H1 (cell line): Measurements from ENCODE around the gene MAP7D1. TPM values are rescaled to one million over a fixed set of nuclear protein-coding genes. Genes with fewer than 3 reads are reported as not detected.

ENCODE experiments used
- CTCF ChIA-PET: fragments of 300-600 bp; sonication (Branson Sonifier 250); formaldehyde crosslinking; loops from one replicate; lab custom pipeline; 2021; ENCODE audit not compliant: partially characterized antibody; lab: Charles Lee
- POLR2A ChIA-PET: fragments of 300-600 bp; sonication (Branson Sonifier 250); formaldehyde crosslinking; loops from one replicate; lab custom pipeline; 2021; ENCODE audit warnings: inconsistent platforms; ENCODE audit not compliant: partially characterized antibody; lab: Charles Lee
- DNase-seq, 2 experiments: peaks; one replicate each; pipeline versions ENCODE4 v3.0.0 to v3.0.0-alpha.2; 2010 to 2022; ENCODE audit warnings: low spot score in 2 of 2, low read depth in 1 of 2, mixed read lengths in 1 of 2
- FAIRE-seq: peaks from 2 replicates; lab custom pipeline; 2011; peaks lifted over from hg19 to GRCh38; lab: Jason Lieb, UNC
- H2AFZ ChIP-seq: 2 replicates; pipeline ENCODE4 v1.8.1; 2012; ENCODE audit warnings: low read length, inconsistent platforms
- H2AK5ac ChIP-seq: 2 replicates; pipeline ENCODE4 v1.6.1; 2013; ENCODE audit warnings: low read depth, low read length
- H2BK120ac ChIP-seq: replicated peaks from 2 replicates; pipeline ENCODE3; 2013; ENCODE audit warnings: low read depth, low read length, inconsistent platforms
- H2BK12ac ChIP-seq: 2 replicates; pipeline ENCODE4 v1.6.1; 2013; ENCODE audit warnings: low read depth, low read length
- H2BK15ac ChIP-seq: 2 replicates; pipeline ENCODE4 v1.6.1; 2013; ENCODE audit warnings: low read length
- H2BK20ac ChIP-seq: 2 replicates; pipeline ENCODE4 v1.6.1; 2013; ENCODE audit warnings: low read length
- H2BK5ac ChIP-seq: 2 replicates; pipeline ENCODE4 v1.6.1; 2013; ENCODE audit warnings: low read depth, low read length
- H3K14ac ChIP-seq: 2 replicates; pipeline ENCODE4 v1.6.1; 2013; ENCODE audit warnings: inconsistent platforms; ENCODE audit not compliant: insufficient read length
- H3K18ac ChIP-seq: 2 replicates; pipeline ENCODE4 v1.6.1; 2013; ENCODE audit warnings: low read length; ENCODE audit errors: extremely low read depth
- H3K23ac ChIP-seq: 2 replicates; pipeline ENCODE4 v1.6.1; 2013; ENCODE audit warnings: inconsistent platforms; ENCODE audit not compliant: insufficient read length
- H3K23me2 ChIP-seq: 2 replicates; pipeline ENCODE4 v1.6.1; 2013; ENCODE audit warnings: low read depth, low read length
- H3K27ac ChIP-seq: 2 replicates; pipeline ENCODE4 v1.6.1; 2011; ENCODE audit warnings: low read depth, low read length, inconsistent platforms
- H3K27me3 ChIP-seq, 4 experiments: replicated peaks in 1 of 4; 1 replicate in 1 of 4; 2 replicates in 3 of 4; pipeline versions ENCODE4 v1.6.1 to v1.8.1; 2011 to 2013; ENCODE audit warnings: low read length in 3 of 4, mild to moderate bottlenecking in 3 of 4, inconsistent platforms in 2 of 4, mixed read lengths in 2 of 4, moderate library complexity in 1 of 4; ENCODE audit not compliant: control insufficient read depth in 3 of 4, insufficient read depth in 3 of 4; ENCODE audit errors: extremely low read depth in 1 of 4
- H3K36me3 ChIP-seq, 4 experiments: 2 replicates each; pipeline versions ENCODE4 v1.6.1 to v1.8.1; 2011 to 2013; ENCODE audit warnings: mild to moderate bottlenecking in 4 of 4, low read length in 3 of 4, moderate library complexity in 2 of 4, control low read depth in 1 of 4, inconsistent platforms in 1 of 4; ENCODE audit not compliant: insufficient read depth in 4 of 4, control insufficient read depth in 2 of 4
- H3K4ac ChIP-seq: replicated peaks from 2 replicates; pipeline ENCODE3; 2013; ENCODE audit warnings: low read length, low read depth, mixed read lengths, inconsistent platforms; ENCODE audit not compliant: insufficient read length
- H3K4me1 ChIP-seq, 4 experiments: replicated peaks in 1 of 4; 1 replicate in 1 of 4; 2 replicates in 3 of 4; pipeline versions ENCODE4 v1.6.1 to v1.8.1; 2011 to 2013; ENCODE audit warnings: low read length in 3 of 4, inconsistent platforms in 2 of 4, mixed read lengths in 1 of 4; ENCODE audit not compliant: insufficient read depth in 4 of 4, control insufficient read depth in 3 of 4
- H3K4me2 ChIP-seq, 2 experiments: 2 replicates each; pipeline versions ENCODE4 v1.6.1 to v1.8.1; 2011 to 2013; ENCODE audit warnings: low read depth in 2 of 2, low read length in 2 of 2, control low read depth in 1 of 2, inconsistent platforms in 1 of 2, mild to moderate bottlenecking in 1 of 2; ENCODE audit not compliant: insufficient read depth in 1 of 2
- H3K4me3 ChIP-seq, 4 experiments: fragments of 200-600, 300-600 bp in 1 of 4; sonication (generic), shearing (Covaris generic), sonication (Bioruptor Twin) in 1 of 4; 2 replicates each; pipeline versions ENCODE4 v1.5.1 to v1.8.1; 2011 to 2016; ENCODE audit warnings: low read length in 4 of 4, low read depth in 3 of 4, control low read depth in 2 of 4, inconsistent platforms in 2 of 4, mild to moderate bottlenecking in 2 of 4, mixed read lengths in 1 of 4, moderate library complexity in 1 of 4; ENCODE audit not compliant: insufficient read depth in 2 of 4; ENCODE audit errors: extremely low read depth in 1 of 4
- H3K56ac ChIP-seq: replicated peaks from 2 replicates; pipeline ENCODE3; 2013; ENCODE audit warnings: low read depth, mild to moderate bottlenecking, mixed read lengths, low read length, inconsistent platforms; ENCODE audit not compliant: insufficient read length
- H3K79me1 ChIP-seq: 2 replicates; pipeline ENCODE4 v1.6.1; 2013; ENCODE audit warnings: low read depth, low read length, control low read depth
- H3K79me2 ChIP-seq, 2 experiments: 2 replicates each; pipeline versions ENCODE4 v1.6.1 to v1.8.1; 2012 to 2013; ENCODE audit warnings: low read length in 2 of 2, mild to moderate bottlenecking in 2 of 2, inconsistent platforms in 1 of 2; ENCODE audit not compliant: insufficient read depth in 2 of 2, control insufficient read depth in 1 of 2
- H3K9ac ChIP-seq, 4 experiments: replicated peaks in 1 of 4; 1 replicate in 1 of 4; 2 replicates in 3 of 4; pipeline versions ENCODE4 v1.6.1 to v1.8.1; 2011 to 2013; ENCODE audit warnings: low read depth in 3 of 4, low read length in 3 of 4, control low read depth in 2 of 4, mild to moderate bottlenecking in 2 of 4, moderate library complexity in 2 of 4, inconsistent platforms in 1 of 4; ENCODE audit errors: extremely low read depth in 1 of 4
- H3K9me3 ChIP-seq, 2 experiments: 2 replicates each; pipeline versions ENCODE4 v1.6.1 to v1.8.1; 2012 to 2013; ENCODE audit warnings: mild to moderate bottlenecking in 2 of 2, moderate library complexity in 2 of 2, control low read depth in 1 of 2, inconsistent platforms in 1 of 2, low read depth in 1 of 2, low read length in 1 of 2, mixed read lengths in 1 of 2; ENCODE audit not compliant: insufficient read depth in 2 of 2
- H4K20me1 ChIP-seq, 2 experiments: replicated peaks in 1 of 2; 2 replicates each; pipeline versions ENCODE3 to v1.8.1; 2011 to 2013; ENCODE audit warnings: inconsistent platforms in 2 of 2, low read length in 2 of 2, mild to moderate bottlenecking in 1 of 2; ENCODE audit not compliant: insufficient read depth in 2 of 2, control insufficient read depth in 1 of 2
- H4K5ac ChIP-seq: 2 replicates; pipeline ENCODE4 v1.6.1; 2013; ENCODE audit warnings: low read length, low read depth, mixed read lengths, inconsistent platforms; ENCODE audit not compliant: insufficient read length
- H4K8ac ChIP-seq: 2 replicates; pipeline ENCODE4 v1.8.0; 2013; ENCODE audit warnings: mild to moderate bottlenecking, moderate library complexity, low read length, inconsistent platforms; ENCODE audit not compliant: insufficient read depth; ENCODE audit errors: extremely low read depth
- H4K91ac ChIP-seq: replicated peaks from 2 replicates; pipeline ENCODE3; 2013; ENCODE audit warnings: low read length, mixed read lengths, inconsistent platforms; ENCODE audit not compliant: insufficient read length
- CHD1 ChIP-seq: IDR thresholded peaks from 2 replicates; pipeline ENCODE4 v1.6.1; 2012; ENCODE audit warnings: low read depth, low read length, improper control_type of control experiment
- CTBP2 ChIP-seq: IDR thresholded peaks from 2 replicates; pipeline ENCODE4 v1.7.0; 2011; ENCODE audit warnings: borderline replicate concordance, mild to moderate bottlenecking, moderate library complexity, mixed read lengths, low read length; ENCODE audit not compliant: insufficient read depth, insufficient read length
- JUND ChIP-seq: IDR thresholded peaks from 2 replicates; pipeline ENCODE4 v1.6.1; 2011; ENCODE audit warnings: mild to moderate bottlenecking, improper control_type of control experiment, low read length
- KDM5A ChIP-seq: fragments of 200-600 bp; IDR thresholded peaks from 2 replicates; pipeline ENCODE4 v1.7.1; 2012; ENCODE audit warnings: mild to moderate bottlenecking, low read length, inconsistent platforms, mixed read lengths
- POLR2A ChIP-seq, 2 experiments: IDR thresholded peaks; 1 replicate in 1 of 2; 2 replicates in 1 of 2; pipeline ENCODE4 v1.6.1; 2011; ENCODE audit warnings: low read depth in 2 of 2, low read length in 2 of 2, mild to moderate bottlenecking in 2 of 2; ENCODE audit errors: control extremely low read depth in 1 of 2
- WGBS, 2 experiments: shearing (Covaris generic) in 1 of 2; methylation state at CpG; one replicate each; pipeline versions ENCODE4 v1.1.6 to v1.1.7; 2013 to 2015; ENCODE audit warnings: low lambda C conversion rate in 2 of 2, mixed read lengths in 2 of 2, inconsistent platforms in 1 of 2, low coverage in 1 of 2, missing lambda C conversion rate in 1 of 2; ENCODE audit not compliant: insufficient replicate concordance in 2 of 2, insufficient coverage in 1 of 2, insufficient read length in 1 of 2; ENCODE audit errors: extremely low coverage in 1 of 2, missing lambda C conversion rate in 1 of 2; 5-methylcytosine and 5-hydroxymethylcytosine counted together
- polyA plus RNA-seq, 7 experiments: library from polyadenylated mRNA; depleted of rRNA in 3 of 7; stranded (reverse) in 5 of 7; unstranded in 2 of 7; fragments of >200 nt in 5 of 7; fragments of 200-250 nt in 2 of 7; gene quantifications; 1 replicate in 5 of 7; 2 replicates in 1 of 7; 4 replicates in 1 of 7; pipeline versions ENCODE4 v1.2.1 to v1.2.3, GENCODE V29; 2011 to 2013; ENCODE audit warnings: missing spikeins in 2 of 7, mixed read lengths in 2 of 7
- total RNA-seq: library from RNA; stranded (reverse); fragmentation: NEBNext Ultra II Directional; extraction: Animal tissue kit (Norgen Biotek cat#: 25700); gene quantifications from 2 replicates; pipeline ENCODE4 v1.2.1, GENCODE V29; 2021
- TF ChIP-seq, protein P1 (sequence below), 3 experiments: IDR thresholded peaks; 1 replicate in 2 of 3; 2 replicates in 1 of 3; pipeline versions ENCODE4 v1.5.1 to v1.6.1; 2011; ENCODE audit warnings: low read length in 3 of 3, mild to moderate bottlenecking in 3 of 3, inconsistent platforms in 2 of 3, low read depth in 1 of 3, moderate library complexity in 1 of 3; ENCODE audit not compliant: insufficient read depth in 1 of 3; ENCODE audit errors: control extremely low read depth in 1 of 3

Gene MAP7D1
- total and polyA plus RNA-seq, 2 of the 8 experiments (the other 6 are each of a cell fraction or from before 2014, with no cell fraction given): 18.2 to 52.4 TPM

DNA sequence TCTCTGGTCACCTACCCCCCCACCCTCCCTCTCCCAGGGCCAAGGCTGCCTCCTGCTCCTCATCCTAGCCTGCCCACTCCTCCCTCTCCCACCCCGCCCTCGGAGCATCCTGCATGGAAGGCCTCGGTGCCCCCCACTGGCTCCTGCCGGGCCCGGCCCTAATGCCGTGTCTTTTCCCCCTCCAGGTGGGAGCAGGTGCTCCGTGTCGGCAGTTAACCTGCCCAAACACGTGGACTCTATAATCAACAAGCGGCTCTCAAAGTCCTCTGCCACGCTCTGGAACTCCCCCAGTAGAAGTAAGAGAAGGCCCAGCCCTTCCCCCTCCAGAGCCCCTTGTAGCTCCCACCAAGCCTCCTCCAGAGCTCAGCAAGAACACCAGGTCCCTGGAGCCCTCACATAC, 18.8 kb downstream of the MAP7D1 start:
- no peak overlapping the region for H2BK12ac ChIP-seq
- no peaks in the 10 kb centered on the region for H3K9me3 ChIP-seq
- no peak overlapping the region for H2BK20ac ChIP-seq
- peaks cover 12 to 26% (median 21%) of the 10 kb centered on the region in 4 experiments; a peak in 6 of 8 replicates for H3K36me3 ChIP-seq
- no peak overlapping the region for H4K5ac ChIP-seq
- ChIA-PET CTCF (interaction anchor here (1.3 to 17.6 kb wide), 6 partner anchors 9 to 77 kb away, joined by 3 to 233 read pairs (median 48); partner anchors contain the start of genes MAP7D1 and TRAPPC3), POLR2A (interaction anchor here (1.4 to 6.7 kb wide), 4 partner anchors 13 to 78 kb away, joined by 3 to 44 read pairs (median 13); partner anchors contain the start of gene MAP7D1)
- H3K4ac ChIP-seq: no peak overlapping the region
- H3K23me2 ChIP-seq: peaks cover 13% of the 10 kb centered on the region; the same call in 1 of the 2 replicates
- H3K23ac ChIP-seq: no peak overlapping the region
- WGBS, 2 experiments: 90% methylated on average over 4 of the region's 11 CpGs; no CpG with 5 or more reads in 1 of the 2 experiments
- H3K4me3 ChIP-seq: no peak overlapping the region
- no peak overlapping the region; a peak in 2 of 4 replicates for H3K4me2 ChIP-seq
- H3K14ac ChIP-seq: no peak overlapping the region
- H4K20me1 ChIP-seq: peaks cover 14 to 34% of the 10 kb centered on the region in 2 experiments
- H2BK15ac ChIP-seq: no peak overlapping the region
- no peak overlapping the region for H3K18ac ChIP-seq
- no peak overlapping the region for H2AK5ac ChIP-seq
- no peak overlapping the region for H3K9ac ChIP-seq
- no peak overlapping the region for H3K56ac ChIP-seq
- no peak overlapping the region for H3K27ac ChIP-seq
- DNase-seq (no peak), FAIRE-seq (no peak)
- H4K91ac ChIP-seq: no peak overlapping the region
- H2AFZ ChIP-seq: no peak overlapping the region
- peaks cover 5 to 33% (median 28%) of the 10 kb centered on the region in 4 experiments for H3K4me1 ChIP-seq
- no peak overlapping the region for H2BK5ac ChIP-seq
- H3K79me2 ChIP-seq: no peaks in the 10 kb centered on the region
- no peak overlapping the region for H2BK120ac ChIP-seq
- H4K8ac ChIP-seq: no peak overlapping the region; the same call in 1 of the 2 replicates
- H3K79me1 ChIP-seq: 0 out of 2 replicates have a peak, but pooled peaks cover 4% of the 10 kb centered on the region
- TF ChIP-seq, protein P1, sequence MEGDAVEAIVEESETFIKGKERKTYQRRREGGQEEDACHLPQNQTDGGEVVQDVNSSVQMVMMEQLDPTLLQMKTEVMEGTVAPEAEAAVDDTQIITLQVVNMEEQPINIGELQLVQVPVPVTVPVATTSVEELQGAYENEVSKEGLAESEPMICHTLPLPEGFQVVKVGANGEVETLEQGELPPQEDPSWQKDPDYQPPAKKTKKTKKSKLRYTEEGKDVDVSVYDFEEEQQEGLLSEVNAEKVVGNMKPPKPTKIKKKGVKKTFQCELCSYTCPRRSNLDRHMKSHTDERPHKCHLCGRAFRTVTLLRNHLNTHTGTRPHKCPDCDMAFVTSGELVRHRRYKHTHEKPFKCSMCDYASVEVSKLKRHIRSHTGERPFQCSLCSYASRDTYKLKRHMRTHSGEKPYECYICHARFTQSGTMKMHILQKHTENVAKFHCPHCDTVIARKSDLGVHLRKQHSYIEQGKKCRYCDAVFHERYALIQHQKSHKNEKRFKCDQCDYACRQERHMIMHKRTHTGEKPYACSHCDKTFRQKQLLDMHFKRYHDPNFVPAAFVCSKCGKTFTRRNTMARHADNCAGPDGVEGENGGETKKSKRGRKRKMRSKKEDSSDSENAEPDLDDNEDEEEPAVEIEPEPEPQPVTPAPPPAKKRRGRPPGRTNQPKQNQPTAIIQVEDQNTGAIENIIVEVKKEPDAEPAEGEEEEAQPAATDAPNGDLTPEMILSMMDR (IDR thresholded peaks at IDR 0.05; ENCODE audit: control extremely low read depth in 1 of 3, insufficient read depth in 1 of 3, low read depth in 1 of 3, low read length in 3 of 3): no peak
- TF ChIP-seq POLR2A (IDR thresholded peaks at IDR 0.05; ENCODE audit: control extremely low read depth in 1 of 2, low read depth in 2 of 2, low read length in 2 of 2) (no peak), KDM5A (no peak), CTBP2 (no peak), CHD1 (no peak), JUND (no peak)
- no peaks in the 10 kb centered on the region for H3K27me3 ChIP-seq
